HG02973 (cell line): Measurements from ENCODE around the gene SYNDIG1.

ENCODE experiments used
- ATAC-seq: cut with Tn5 transposase; IDR thresholded peaks from one replicate; pipeline ENCODE4 v1.9.1; 2021; ENCODE audit warnings: moderate library complexity; ENCODE audit not compliant: unreplicated experiment

The SYNDIG1 gene

GRCh38 chr20:24470746-24471582, 1.5 kb downstream of the SYNDIG1 start:
- ATAC-seq, result no peak

GRCh38 chr20:24472426-24472825, 3.0 kb downstream of the SYNDIG1 start:
- no peak for ATAC-seq

- no peak for ATAC-seq
Measured at GRCh38 chr20:24473435-24474223, 4.2 kb downstream of the SYNDIG1 start.

GRCh38 chr20:24477831-24478547, 8.6 kb downstream of the SYNDIG1 start:
- no peak for ATAC-seq

GRCh38 chr20:24478584-24478983, 9.2 kb downstream of the SYNDIG1 start:
- no peak for ATAC-seq

- ATAC-seq, result no peak
Measured at GRCh38 chr20:24479106-24479505, 9.7 kb downstream of the SYNDIG1 start.

GRCh38 chr20:24479595-24479994, 10.2 kb downstream of the SYNDIG1 start:
- no peak for ATAC-seq

- no peak for ATAC-seq
Measured at GRCh38 chr20:24480509-24480908, 11.1 kb downstream of the SYNDIG1 start.

GRCh38 chr20:24481173-24481572, 11.7 kb downstream of the SYNDIG1 start:
- no peak for ATAC-seq

GRCh38 chr20:24483435-24484080, 14.1 kb downstream of the SYNDIG1 start:
- ATAC-seq, result no peak

GRCh38 chr20:24484081-24484450, 14.6 kb downstream of the SYNDIG1 start:
- no peak for ATAC-seq

GRCh38 chr20:24485981-24486380, 16.6 kb downstream of the SYNDIG1 start:
- ATAC-seq, result no peak

GRCh38 chr20:24487240-24487639, 17.8 kb downstream of the SYNDIG1 start:
- ATAC-seq, result no peak

GRCh38 chr20:24487648-24488047, 18.2 kb downstream of the SYNDIG1 start:
- ATAC-seq, result no peak

GRCh38 chr20:24488064-24488799, 18.8 kb downstream of the SYNDIG1 start:
- no peak for ATAC-seq

- ATAC-seq, result no peak
Measured at GRCh38 chr20:24488800-24489175, 19.4 kb downstream of the SYNDIG1 start.

GRCh38 chr20:24489193-24489592, 19.8 kb downstream of the SYNDIG1 start:
- no peak for ATAC-seq

- ATAC-seq, result no peak
Measured at GRCh38 chr20:24489631-24490260, 20.3 kb downstream of the SYNDIG1 start.

GRCh38 chr20:24490598-24490997, 21.2 kb downstream of the SYNDIG1 start:
- ATAC-seq, result no peak
